Fibroblast of the aortic adventitia (primary cell): ENCODE data around the gene LMNTD2. TPM values are rescaled to one million over a fixed set of nuclear protein-coding genes. Genes with fewer than 3 reads are reported as not detected.

ENCODE experiments used
- DNase-seq: peaks from one replicate; pipeline ENCODE4 v3.0.0-alpha.2; 2010; ENCODE audit warnings: low read depth
- H3K4me3 ChIP-seq: 2 replicates; pipeline ENCODE4 v1.5.1; 2011; ENCODE audit warnings: low read depth, mild to moderate bottlenecking, control low read depth, low read length, moderate library complexity
- CTCF ChIP-seq: IDR thresholded peaks from 2 replicates; pipeline ENCODE4 v1.5.1; 2011; ENCODE audit warnings: mild to moderate bottlenecking, low read length, control low read depth, inconsistent platforms; ENCODE audit not compliant: insufficient read depth
- total RNA-seq: library from RNA; depleted of rRNA; stranded (reverse); fragments of >200 nt; gene quantifications from 2 replicates; pipeline ENCODE4 v1.2.3, GENCODE V29; 2012; ENCODE audit warnings: low replicate concordance

Gene LMNTD2
- total RNA-seq, 1 donor: 0.36 TPM

GRCh38 chr11:567629-568292 lies 7.2 kb upstream of the LMNTD2 start:
- TF ChIP-seq CTCF: no peak
- no peak for DNase-seq

GRCh38 chr11:567011-567628 lies 6.6 kb upstream of the LMNTD2 start:
- no peak for TF ChIP-seq CTCF
- DNase-seq: no peak
- H3K4me3 ChIP-seq: peak overlapping the region; percentile 72

More at GRCh38 chr11:567629-568292, 7.2 kb upstream of the LMNTD2 start:
- H3K4me3 ChIP-seq: peak overlapping the region; percentile 72

GRCh38 chr11:565921-566509 lies 5.5 kb upstream of the LMNTD2 start:
- no peak for TF ChIP-seq CTCF
- DNase-seq: no peak
- no peak overlapping the region for H3K4me3 ChIP-seq

- no peak for DNase-seq
- TF ChIP-seq CTCF: no peak
- no peak overlapping the region for H3K4me3 ChIP-seq
Measured at GRCh38 chr11:563812-564578, 3.5 kb upstream of the LMNTD2 start.

GRCh38 chr11:563066-563811 lies 2.7 kb upstream of the LMNTD2 start:
- no peak for TF ChIP-seq CTCF
- DNase-seq: no peak
- no peak overlapping the region for H3K4me3 ChIP-seq

GRCh38 chr11:562046-562645 lies 1.6 kb upstream of the LMNTD2 start:
- H3K4me3 ChIP-seq: no peak overlapping the region
- no peak for DNase-seq
- no peak for TF ChIP-seq CTCF
